ENCODE data around the gene RMND5B. TPM values are rescaled to one million over a fixed set of nuclear protein-coding genes. Genes with fewer than 3 reads are reported as not detected.

RMND5B gene
- total RNA-seq, 2 experiments from 2014 or later, result 3.8 to 6.0 TPM

DNA sequence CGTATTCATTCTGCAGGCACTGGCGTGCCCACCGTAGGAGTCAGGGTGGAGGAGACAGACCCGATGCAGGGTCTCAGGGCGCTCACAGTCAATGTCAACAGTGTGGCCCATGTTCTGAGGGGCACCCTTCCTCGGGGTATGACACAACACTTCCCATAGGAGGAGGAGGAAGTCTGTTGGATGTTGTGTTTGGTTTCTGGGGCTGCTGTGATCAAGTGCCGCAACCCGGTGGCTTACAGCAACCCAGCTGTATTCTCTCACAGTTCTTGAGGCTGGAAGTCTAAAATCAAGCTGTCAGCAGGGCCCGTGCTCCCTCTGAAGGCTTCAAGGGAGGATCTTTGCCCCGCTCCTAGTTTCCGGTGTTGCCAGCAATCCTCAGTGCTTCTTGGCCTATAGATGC is 67.9 kb downstream of the RMND5B start:
- Mint-ChIP-seq H3K9me3 (ENCODE audit: insufficient read depth) (no peaks in the 10 kb centered on the region), H3K27me3 (ENCODE audit: low read depth) (peaks cover 3% of the 10 kb centered on the region), H3K27ac (no peak overlapping the region), H3K4me1 (ENCODE audit: low read depth) (peaks cover 15% of the 10 kb centered on the region), H3K4me3 (no peak overlapping the region), H3K36me3 (ENCODE audit: low read depth) (no peaks in the 10 kb centered on the region)
- no peak for DNase-seq
- no peak for ATAC-seq
- ChIA-PET POLR2A (no interaction called here), CTCF (no interaction called here)

DNA sequence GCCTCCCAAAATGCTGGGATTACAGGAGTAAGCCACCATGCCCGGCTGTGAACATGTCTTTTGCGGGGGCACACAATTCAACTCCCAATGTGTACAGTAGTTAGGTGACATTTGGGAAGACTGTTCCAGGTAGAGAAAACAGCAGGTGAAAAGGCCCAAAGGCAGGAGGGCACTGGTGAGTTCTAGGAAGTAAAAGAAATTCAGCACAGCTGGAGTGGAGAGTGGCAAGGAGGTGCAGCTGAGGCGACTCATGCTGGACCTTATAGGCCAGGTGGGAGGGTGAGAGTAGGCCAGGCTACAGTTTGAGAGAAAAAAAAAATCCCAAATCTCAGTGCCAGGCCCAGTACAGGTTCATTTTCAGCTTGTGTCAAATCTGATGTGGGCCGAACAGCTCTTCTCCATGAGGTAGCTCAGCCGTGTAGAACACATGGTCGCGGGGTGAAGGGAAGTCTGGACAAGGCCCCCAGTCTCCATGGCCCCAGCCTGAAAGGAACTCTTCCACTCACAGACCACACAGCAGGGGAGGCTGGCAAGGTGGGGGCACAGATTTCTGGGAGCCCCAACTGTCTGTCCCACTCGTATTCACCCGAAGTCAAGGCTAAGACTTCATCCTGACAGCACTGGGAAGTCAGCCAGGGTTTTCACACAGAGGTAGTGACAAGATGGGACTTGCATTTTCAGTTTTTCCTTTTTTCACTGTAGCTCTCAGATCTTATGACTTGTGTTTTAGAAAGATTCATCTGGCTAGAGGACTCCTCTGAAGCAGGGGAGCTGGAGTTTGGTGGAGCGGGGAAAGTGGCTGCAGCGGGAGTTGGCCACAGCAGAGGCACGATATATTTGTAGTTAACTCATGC is 69.0 kb downstream of the RMND5B start:
- Mint-ChIP-seq H3K4me3 (no peak overlapping the region), H3K9me3 (ENCODE audit: insufficient read depth) (no peaks in the 10 kb centered on the region), H3K27me3 (ENCODE audit: low read depth) (peaks cover 2% of the 10 kb centered on the region), H3K36me3 (ENCODE audit: low read depth) (peaks cover 3% of the 10 kb centered on the region), H3K4me1 (ENCODE audit: low read depth) (peaks cover 6% of the 10 kb centered on the region), H3K27ac (no peak overlapping the region)
- ChIA-PET POLR2A (no interaction called here), CTCF (interaction anchor here (2.6 kb wide), 1 partner anchor 123 kb away, joined by 11 read pairs; no protein-coding TSS in a partner anchor)
- DNase-seq (no peak), ATAC-seq (no peak)

Other genes starting within 250 kb of the RMND5B start
- not detected for gene PROP1, start 134.8 kb upstream of the RMND5B start, total RNA-seq
- gene N4BP3, start 17.5 kb upstream of the RMND5B start, total RNA-seq, result 1 to 10 TPM; 5.9 to 6.1 TPM
- 100 to 1,000 TPM; 176 to 184 TPM for gene NHP2, start 22.9 kb downstream of the RMND5B start, total RNA-seq
- gene GMCL2, start 56.4 kb downstream of the RMND5B start, total RNA-seq, result not detected
- 100 to 1,000 TPM; 335 to 336 TPM for gene HNRNPAB, start 73.5 kb downstream of the RMND5B start, total RNA-seq
- gene PHYKPL, start 101.8 kb downstream of the RMND5B start, total RNA-seq, result 100 to 1,000 TPM; 125 to 126 TPM

Data from activated CD8-positive, alpha-beta T cell treated with anti-CD3 and anti-CD28 coated beads, Interleukin-2, amount 10 ng/mL, durations not matched to agents 7 days and 5 days (primary cell).